H4 (cell line): ENCODE measurements around the gene SYMPK. TPM values are rescaled to one million over a fixed set of nuclear protein-coding genes. Genes with fewer than 3 reads are reported as not detected.
"Not testable (repeated sequence)": the region's sequence is repeated elsewhere in the genome, so short reads cannot be mapped to it uniquely, and the experiment has no call there.

Experiments used
- DNase-seq: peaks from one replicate; pipeline ENCODE4 v3.0.0-alpha.2; 2015; ENCODE audit warnings: low spot score
- total RNA-seq: library from RNA; depleted of rRNA; stranded (reverse); fragments of >200 nt; shearing (Covaris generic); gene quantifications from 2 replicates; pipeline ENCODE4 v1.2.3, GENCODE V29; 2014; rRNA removed

Gene SYMPK
- 13.2 and 17.7 TPM in 2 replicates for total RNA-seq

DNA sequence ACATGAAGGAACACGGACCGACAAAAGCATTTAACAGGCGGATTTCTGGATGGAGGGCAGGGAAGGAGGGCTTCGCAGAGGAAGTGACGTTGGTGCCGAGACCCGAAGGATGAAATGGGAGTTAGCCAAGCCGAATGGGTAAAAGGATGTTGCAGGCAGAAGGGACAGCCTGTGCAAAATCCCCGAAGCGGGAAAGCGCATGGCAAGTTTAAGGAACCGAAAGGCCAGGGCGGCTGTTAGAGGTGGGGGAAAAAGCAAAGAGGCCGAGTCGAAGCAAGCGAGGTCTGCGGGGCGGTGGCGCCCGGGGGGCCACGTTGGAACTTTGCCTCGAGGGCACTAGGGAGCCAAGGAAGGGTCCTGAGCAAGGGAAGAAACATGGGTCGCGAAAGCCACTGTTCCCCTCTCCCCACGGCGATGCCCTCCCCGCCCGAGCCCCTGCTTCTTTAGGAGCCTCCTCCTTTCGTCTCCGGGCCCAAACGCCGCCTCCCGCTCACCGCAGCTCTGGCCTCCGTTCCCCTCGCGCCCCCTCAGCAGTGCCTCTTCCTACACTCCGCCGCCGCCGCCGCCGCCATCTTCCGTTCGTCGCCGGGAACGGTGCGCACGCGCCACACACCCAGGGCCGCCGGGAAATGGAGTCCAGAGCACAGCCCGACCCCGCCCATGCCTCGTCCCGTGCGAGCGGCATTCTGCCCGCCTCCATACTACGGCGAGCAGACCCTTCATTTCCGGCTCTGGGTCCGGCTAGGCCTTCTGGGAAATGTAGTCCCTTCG is at the start of gene SYMPK:
SYMPK (minus strand) TSS at position 584 of the 771 bp plus-strand sequence. CDS start 8,652 bp downstream, outside the sequence.
- peak; percentile 96 for DNase-seq

DNA sequence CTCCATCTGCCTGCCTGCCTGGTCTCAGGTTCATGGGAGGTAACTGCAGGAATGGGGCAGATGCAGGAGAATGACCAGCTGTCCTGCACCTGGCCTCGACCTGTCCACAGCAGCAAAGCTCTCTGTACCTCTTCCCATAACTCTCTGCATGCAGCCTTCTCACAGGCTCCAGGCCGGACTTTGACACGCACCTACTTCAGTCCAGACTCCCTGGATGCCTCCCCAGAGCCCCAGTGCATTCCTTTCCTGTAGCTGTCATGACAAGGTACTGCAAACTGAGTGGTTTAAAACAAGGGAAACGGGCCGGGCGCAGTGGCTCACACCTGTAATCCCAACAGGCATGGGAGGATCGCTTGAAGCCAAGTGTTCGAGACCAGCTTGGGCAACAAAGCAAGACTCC is 48.3 kb upstream of the SYMPK start:
- DNase-seq = no peak

DNA sequence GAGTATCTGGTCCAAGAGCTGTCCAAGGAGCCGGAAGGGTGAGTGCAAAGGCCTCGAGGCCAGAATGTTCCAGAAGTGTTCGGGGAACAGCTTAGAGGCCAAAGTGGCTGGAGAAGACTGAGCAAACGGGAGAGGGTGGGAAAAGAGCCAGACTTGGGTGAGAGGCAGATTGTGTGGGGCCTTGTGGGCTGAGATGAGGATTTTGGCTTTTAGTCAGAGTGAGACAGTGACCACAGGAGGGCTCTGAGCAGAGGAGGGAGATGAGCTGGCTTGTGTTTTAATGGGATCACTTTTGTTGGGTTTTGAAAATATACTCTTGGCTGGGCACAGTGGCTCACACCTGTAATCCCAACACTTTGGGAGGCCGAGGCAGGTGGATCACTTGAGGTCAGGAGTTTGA is 46.0 kb upstream of the SYMPK start:
- no peak for DNase-seq

DNA sequence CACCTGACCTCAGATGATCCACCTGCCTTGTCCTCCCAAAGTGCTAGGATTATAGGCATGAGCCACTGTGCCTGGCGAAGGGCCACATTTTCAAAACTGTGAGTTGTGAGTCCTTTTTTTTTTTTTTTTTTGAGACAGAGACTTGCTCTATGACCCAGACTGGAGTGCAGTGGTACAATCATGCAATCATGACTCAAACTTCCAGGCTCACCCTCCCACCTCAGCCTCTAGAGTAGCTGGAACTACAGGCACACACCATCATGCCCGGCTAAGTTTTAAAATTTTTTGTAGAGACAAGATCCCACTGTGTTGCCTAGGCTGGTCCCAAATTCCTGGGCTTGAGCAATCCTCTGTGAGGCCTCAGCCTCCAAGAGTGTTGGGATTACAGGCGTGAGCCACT is 43.3 kb upstream of the SYMPK start:
- no peak for DNase-seq

DNA sequence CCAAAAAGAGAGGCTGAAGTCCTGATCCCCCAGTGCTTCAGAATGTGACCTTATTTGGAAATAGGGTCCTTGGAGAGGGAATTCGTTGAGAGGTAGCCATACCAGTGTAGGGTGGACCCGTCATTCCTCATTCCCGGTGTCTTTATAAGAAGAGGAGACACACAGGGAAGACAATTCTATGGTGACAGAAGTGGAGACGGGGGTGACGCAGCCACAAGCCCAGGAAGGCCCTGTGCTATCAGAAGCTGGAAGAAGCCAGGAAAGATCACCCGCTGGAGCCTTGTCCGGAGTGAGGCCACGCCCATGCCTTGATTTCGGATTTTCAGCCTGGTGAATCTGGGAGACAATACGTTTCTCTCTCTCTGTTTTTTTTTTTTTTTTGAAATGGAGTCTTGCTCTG is 42.1 kb upstream of the SYMPK start:
- no peak for DNase-seq

DNA sequence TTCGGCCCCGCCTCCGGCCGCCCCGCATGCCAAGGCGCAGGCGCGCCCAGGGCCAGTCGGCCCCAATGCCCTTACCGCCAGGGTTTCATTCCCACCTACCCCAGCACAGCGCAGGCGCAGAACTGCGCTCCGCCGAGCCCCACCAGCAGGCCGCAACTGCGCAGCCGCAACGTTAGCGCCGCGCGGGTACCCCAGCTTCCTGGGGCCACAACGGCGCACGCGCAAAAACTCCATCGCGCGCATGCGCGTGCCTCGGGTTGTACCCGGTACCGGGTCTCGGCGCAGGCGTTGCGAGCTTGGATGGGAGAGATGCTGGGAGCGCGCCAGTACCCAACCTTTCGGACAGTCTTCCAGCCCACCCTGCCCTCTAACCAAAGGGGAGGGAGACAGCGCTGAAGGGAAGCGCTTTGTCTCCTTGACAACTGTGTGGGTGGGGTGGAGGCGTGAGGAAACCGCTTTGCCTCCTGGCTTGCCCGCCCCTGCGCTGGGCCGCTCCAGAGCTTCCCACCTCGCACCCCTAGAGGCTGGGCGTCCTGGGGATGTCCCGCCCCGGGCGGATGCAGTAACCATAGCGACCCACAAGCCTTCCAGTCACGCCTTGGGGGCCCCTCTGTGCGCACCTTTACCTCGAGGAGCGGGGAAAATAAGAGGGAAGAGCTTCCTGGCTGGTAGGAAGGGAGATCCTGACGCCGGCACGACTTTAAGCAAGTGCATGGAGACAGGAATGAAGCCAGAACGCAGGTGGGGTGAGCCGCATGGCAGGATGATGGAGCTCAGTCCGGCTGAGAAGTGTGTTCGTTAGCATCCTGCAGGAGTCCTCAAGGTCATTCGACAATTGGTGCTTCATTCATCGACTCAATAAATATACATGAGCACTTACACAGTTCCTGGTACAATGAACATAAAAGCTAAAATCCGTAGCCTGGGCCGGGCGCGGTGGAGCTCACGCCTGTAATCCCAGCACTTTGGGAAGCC is 40.0 kb upstream of the SYMPK start:
- DNase-seq = peak; percentile 89

DNA sequence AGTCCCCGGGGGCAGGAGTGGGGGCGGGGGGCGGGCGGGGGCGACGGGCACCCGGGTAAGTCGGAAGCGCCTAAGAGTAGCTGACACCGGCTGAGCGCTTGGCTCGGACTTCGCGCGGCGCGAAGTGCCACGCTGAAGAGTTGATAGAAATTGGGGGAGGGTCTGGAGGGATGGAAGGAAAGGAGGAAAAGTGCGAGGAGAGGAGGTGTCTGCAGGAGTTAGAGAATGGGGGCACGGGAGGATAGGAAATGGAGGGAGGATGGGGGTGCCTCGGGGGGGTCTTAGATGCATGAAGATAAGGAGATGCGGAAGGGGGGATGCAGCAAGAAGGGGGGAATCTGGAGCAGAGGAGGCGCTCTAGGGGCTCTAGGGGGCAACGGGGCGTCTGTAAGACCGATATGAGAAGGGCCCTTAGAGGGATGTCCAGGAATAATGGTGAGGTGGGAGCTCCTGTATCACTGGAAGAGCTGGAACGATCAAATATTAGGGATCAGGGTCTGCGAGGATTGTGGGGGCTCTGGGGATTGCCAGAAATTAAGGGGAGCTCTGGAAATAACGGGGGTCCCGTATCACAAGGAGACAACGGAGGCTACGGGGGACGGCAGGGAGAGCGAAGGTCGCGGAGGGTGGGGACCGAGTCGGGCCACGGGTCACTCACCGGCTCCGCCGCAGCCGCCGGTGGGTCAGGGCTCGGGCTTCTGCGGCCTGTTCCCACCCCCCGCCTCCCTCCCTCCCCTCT is 39.1 kb upstream of the SYMPK start, which contains the start of gene MYPOP:
MYPOP (minus strand) TSS at position 702 of the 739 bp plus-strand sequence. CDS start 840 bp downstream, outside the sequence.
- DNase-seq = no peak

DNA sequence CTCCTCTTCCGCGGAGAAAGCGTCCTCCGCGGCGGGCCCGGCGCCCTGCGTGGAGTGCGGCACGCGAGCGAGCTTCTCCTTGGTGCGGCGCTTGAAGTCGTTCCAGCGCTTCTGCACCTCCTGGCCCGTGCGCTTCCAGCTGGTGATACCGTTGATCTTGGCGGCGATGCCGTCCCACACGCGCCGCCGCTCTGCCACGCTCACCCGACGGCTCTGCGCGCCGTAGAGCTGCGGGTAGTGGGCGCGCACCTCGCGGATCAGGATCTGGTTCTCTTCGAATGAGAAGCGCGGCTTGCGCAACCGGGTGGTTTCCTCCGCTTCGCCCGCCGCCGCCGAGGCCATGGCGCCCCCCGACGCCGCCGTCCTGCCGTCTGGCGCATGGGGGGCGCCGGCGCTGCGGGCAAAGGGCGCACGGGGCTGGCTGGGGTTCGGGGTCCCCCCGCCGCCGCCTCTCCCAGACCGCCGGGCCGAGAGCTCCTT is 38.5 kb upstream of the SYMPK start:
- no peak for DNase-seq

DNA sequence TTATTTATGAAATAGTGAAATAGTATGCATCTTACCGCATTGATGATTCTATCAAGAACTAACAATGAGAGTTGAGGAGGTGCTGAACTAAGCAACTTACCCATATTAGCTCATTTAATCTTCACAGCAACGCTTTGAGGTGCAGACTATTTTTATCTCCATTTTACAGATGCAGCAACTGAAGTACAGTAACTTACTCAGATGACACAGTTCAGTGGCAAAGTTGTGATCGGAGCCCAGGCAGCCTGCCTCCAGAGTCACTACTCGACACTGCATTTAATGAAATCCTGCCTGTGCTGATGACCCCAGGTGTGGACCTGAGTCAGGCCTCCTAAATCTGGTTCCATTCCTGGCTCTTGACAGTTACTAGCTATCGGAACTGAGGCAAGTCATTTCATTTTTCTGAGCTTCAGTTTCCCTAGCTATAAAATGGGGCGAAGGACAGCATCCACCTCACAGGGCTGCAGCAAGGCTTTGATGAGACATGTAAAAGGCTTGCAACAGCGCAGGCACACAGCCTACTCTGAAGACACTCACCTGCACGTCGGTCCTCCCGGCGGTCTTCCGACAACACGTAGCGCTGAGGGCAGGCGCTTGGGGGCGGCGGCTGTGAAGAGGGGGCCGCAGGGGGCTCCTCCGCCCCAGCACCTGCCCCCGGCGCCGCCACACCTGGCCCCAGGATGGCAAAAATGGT is 37.9 kb upstream of the SYMPK start:
- DNase-seq = no peak

DNA sequence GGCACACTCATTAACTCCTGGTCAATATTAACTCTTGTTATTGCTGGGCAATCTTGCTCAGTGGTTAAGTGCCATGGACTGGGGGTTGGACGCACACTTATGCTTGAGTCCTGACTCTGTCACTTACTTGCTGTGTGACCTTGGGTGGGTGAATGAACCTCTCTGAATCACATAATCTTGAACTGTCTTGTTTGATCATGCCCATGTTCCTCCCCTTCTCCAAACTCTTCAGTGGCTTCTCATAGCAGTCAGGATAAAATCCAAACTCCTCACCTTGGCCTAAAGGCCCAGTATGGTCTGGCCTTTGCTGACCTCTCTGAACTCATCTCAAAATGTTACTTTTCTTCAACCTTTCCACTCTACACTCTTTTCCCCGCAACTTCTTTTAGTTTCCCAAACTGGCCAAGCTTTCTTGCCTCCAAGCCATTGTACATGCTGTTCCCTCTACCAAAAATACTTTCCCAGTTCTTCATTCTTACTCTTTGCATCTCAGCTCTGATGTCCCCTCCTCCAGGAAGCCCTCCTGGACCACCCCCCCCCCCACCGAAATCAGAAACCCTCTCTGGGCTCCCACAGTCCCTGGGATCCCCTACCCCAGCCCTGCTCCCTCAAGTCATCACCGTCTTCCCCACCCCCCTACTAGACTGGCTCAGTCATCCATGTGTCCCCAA is 37.1 kb upstream of the SYMPK start:
- DNase-seq = no peak

DNA sequence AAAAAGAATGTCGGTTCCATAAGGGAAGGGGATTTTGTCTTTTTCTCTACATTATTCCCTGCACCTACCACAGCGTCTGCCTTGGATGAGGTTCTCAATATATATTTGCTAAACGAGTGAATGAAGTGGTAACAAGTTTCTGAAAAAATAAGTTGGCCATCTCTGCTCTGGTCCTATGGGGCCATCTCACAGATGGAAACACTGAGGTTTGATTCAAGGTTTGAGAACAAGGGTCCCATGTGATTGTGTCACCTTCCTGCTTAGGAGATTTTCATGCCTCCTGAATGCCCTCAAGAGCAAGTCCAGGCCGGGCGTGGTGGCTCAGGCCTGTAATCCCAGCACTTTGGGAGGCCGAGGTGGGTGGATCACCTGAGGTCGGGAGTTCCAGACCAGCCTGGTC is 36.3 kb upstream of the SYMPK start:
- DNase-seq = no peak

DNA sequence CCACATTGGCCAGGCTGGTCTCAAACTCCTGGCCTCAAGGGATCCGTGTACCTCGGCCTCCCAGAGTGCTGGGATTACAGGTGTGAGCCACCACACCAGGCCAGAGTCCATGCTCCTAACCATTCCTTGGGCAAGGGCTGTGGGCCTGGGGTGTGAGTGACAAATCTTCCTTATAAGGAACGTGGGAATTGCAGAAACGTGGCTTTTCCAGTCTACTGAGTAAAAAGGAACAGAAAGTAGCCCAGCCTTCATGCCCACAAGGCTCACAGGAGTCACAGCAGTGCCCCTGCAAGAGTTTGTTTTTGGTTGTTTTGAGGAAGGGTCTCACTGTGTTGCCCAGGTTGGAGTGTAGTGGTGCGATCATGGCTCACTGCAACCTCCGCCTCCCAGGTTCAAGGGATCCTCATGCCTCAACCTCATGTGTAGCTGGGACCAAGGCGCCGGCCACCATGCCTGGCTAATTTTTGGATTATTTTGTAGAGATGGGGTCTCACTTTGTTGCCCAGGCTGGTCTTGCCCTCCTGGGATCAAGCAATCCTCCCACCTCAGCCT is 34.4 kb upstream of the SYMPK start:
- DNase-seq = no peak

DNA sequence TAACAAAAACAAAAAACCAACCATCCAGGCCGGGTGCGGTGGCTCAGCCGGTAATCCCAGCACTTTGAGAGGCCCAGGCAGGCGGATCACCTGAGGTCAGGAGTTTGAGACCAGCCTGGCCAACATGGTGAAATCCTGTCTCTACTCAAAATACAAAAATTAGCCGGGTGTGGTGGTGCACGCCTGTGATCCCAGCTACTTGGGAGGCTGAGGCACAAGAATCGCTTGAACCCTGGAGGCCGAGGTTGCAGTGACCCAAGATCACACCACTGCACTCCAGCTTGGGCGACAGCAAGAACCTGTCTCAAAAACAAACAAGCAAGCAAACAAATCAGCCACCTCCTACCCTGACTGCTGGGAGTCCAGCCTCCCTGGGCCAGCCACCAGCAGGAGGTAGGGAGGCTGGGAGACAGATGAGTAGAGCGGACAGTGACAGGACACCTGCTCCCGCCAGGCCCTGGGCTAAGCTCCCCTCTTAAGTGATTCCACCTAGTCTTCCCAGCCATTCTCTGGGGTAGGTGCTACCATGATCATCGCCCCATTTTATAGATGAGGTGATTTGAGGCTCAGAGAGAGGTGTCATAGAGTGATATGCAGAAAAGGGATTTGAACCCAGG is 33.1 kb upstream of the SYMPK start:
- DNase-seq = not testable (repeated sequence)

DNA sequence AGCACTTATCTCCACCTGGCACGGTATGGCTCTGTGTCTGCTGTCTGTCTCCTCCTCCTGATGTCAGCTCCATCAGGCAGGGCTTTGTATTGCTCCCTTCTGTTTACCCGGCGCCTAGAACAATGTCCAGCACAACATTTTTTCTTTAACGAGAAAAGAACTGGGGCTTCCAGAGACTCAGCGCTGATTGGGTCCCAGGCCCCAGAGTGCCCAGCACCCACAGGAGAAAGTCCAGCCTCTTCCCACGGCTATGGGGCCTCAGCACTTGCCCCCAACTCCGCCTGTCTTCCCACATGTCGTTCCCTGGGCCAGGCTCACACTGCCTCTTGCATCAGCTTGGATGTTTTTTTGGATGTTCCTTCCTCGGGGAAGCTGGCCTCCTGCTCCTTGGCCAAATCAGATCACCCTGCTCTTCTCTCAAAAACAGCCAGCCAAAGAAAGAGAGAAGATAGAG is 32.6 kb upstream of the SYMPK start:
- DNase-seq = no peak

DNA sequence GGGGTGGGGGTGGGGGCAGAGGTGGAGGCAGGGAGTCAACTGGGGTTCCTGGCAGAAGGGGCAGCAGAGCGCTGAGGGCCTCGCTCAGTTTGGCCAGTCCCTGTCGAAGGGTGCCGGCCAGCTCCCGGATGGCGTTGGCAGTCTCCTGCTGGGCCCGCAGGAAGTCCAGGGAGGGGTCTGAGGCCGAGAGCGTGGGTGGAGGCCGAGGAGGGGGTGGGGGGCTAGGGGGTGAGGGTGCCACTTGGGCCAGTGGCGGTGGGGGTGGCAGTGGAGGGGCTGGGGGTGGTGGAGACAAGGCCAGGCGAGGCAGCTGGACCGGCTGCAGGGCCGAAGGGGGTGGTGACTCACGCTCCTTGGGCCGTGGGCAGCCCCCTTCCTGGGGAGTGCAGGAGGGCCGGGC is 27.9 kb upstream of the SYMPK start:
- no peak for DNase-seq

DNA sequence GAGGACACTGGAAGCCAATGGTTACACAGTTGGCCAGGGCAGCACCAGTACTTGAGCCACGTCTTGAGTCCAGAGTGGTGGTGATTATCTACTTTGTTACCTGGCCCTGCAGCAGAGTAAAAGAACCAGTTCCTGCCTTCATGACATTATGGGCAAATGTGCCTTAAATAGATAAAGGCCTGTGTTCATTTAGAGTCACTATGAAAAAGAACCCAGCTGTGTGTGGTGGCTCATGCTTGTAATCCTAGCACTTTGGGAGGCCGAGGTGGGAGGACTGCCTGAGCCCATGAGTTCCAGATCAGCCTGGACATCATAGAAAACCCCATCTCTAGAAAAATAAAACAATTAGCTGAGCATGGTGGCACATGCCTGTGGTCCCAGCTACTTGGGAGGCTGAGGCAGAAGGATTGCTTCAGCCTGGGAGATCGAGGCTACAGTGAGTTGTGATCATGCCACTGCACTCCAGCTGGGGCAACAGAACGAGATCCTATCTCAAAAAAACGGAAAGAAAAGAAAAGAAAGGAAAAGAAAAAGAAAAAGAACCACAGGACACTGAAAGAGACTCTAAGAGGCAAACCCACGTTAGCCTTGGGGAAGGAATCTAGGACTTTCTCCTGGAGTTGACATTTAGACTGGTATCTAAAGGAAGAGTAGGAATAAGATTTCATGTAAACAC is 26.4 kb upstream of the SYMPK start:
- DNase-seq = no peak

DNA sequence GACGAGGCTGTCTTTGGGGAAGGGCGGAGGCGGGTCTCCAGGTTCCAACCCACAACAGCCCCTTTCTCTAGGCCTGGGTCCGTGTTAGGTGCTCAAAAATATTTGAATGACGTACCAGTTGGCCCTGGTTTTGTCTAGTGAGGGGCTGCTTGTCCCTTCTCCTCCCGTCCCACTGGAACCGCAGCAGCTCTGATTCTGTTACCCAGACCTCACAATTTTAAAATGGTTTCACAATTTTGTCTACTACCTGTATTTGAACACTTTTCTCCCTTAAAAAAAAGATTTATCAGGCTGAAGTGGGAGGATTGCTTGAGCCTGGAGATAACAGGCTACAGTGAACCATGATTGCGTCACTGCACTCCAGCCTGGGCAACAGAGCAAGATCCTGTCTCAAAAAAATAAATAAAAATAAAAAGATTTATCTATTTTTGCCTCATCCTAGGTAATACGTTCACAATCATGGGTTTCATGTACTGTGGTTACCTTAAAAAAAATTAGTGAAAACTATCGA is 24.3 kb upstream of the SYMPK start:
- DNase-seq = no peak

DNA sequence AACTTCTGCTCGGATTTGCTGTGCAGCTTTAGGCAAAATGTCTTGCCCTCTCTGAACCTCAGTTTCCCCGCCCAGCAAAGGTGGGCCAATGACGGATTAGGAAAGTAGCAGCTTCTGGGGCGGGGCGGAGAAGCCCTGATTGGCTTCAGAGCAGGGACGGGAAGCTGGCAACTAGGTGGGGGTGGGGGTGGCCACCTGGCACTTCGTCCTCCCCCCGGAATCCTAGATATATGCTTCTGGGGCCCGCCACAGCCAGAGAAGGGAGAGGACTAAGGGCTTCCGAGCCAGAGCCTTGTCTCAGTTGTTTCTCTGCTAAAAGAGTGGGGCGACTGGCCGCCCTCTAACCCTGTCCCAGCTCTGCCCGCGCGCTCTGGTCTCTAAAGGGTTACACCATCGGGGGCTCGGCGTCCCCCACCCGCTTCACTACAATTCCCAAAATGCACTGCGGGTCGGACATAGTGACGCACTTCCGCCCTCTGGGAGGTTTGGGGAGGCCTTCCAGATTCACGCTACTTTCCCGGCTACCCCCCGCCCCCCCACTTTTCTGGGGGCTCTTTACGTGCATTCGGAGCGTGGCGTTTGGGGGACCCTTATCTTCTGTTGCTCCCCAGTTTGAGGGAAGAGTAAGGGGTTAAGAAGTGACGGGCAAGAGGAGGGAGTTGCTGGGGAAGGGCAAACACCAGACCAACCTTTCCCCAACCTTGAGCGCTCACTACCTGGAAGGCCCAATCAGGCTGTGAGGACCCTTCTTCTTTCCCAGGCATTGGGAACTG is 23.7 kb upstream of the SYMPK start:
- peak; percentile 87 for DNase-seq
